Nephron progenitor cell (in vitro differentiated cells): ENCODE data around the gene ADRA2C.

Source experiments
- DNase-seq: peaks from one replicate; pipeline ENCODE4 v3.0.0; 2021
- H3K27ac Mint-ChIP-seq: 2 replicates; pipeline ENCODE4 v1.8.0; 2021; ENCODE audit warnings: mild to moderate bottlenecking, moderate library complexity, mixed read lengths
- H3K27me3 Mint-ChIP-seq: 2 replicates; pipeline ENCODE4 v1.8.0; 2021; ENCODE audit warnings: mild to moderate bottlenecking, low read depth, mixed read lengths; ENCODE audit not compliant: poor library complexity
- H3K36me3 Mint-ChIP-seq: 2 replicates; pipeline ENCODE4 v1.8.0; 2021; ENCODE audit warnings: low read depth, mixed read lengths
- H3K4me1 Mint-ChIP-seq: 2 replicates; pipeline ENCODE4 v1.8.0; 2021; ENCODE audit warnings: mixed read lengths
- H3K4me3 Mint-ChIP-seq: 2 replicates; pipeline ENCODE4 v1.8.0; 2021; ENCODE audit warnings: mild to moderate bottlenecking, moderate library complexity, mixed read lengths
- H3K9me3 Mint-ChIP-seq: 2 replicates; pipeline ENCODE4 v1.8.0; 2021; ENCODE audit warnings: mild to moderate bottlenecking, moderate library complexity, mixed read lengths
- CTCF ChIP-seq: fragments of 200-600 bp; sonication (generic); IDR thresholded peaks from 2 replicates; pipeline ENCODE4 v1.5.0; 2021; ENCODE audit warnings: antibody characterized with exemption

Gene ADRA2C

GRCh38 chr4:3744232-3744631 lies 22.0 kb upstream of the ADRA2C start:
- Mint-ChIP-seq H3K4me3 (peak overlapping the region; percentile 36), H3K27ac (no peak overlapping the region), H3K27me3 (peaks cover 59% of the 10 kb centered on the region), H3K36me3 (no peaks in the 10 kb centered on the region), H3K9me3 (peaks cover 17% of the 10 kb centered on the region), H3K4me1 (peaks cover 57% of the 10 kb centered on the region)
- DNase-seq: no peak
- TF ChIP-seq CTCF: no peak

DNA sequence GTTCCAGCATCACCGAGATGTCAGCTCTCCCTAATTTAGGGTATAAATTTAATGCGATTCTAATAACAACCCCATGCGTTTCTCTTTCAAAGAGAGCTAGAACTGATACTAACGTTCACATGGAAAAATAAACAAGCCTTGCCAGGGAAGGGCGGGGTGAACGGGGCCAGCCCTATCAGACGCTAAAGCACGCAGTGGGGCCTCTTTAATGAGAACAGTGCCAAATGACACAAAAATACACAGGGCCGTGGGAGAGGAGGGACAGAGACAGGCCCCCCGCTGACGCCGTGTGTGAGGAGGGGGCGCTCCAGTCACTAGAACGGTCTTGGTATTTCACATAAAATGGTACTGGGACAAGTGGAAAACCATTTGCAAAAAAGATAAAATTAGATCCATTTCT lies 21.3 kb upstream of the ADRA2C start:
- TF ChIP-seq CTCF: no peak
- no peak for DNase-seq
- peaks cover 61% of the 10 kb centered on the region for H3K4me1 Mint-ChIP-seq
- H3K27me3 Mint-ChIP-seq: peaks cover 64% of the 10 kb centered on the region
- peak overlapping the region; percentile 47 for H3K4me3 Mint-ChIP-seq
- no peaks in the 10 kb centered on the region for H3K36me3 Mint-ChIP-seq
- peaks cover 17% of the 10 kb centered on the region for H3K9me3 Mint-ChIP-seq
- H3K27ac Mint-ChIP-seq: no peak overlapping the region

GRCh38 chr4:3745886-3746656 lies 20.1 kb upstream of the ADRA2C start:
- DNase-seq: no peak
- peaks cover 70% of the 10 kb centered on the region for H3K27me3 Mint-ChIP-seq
- H3K36me3 Mint-ChIP-seq: no peaks in the 10 kb centered on the region
- peaks cover 53% of the 10 kb centered on the region for H3K4me1 Mint-ChIP-seq
- peak overlapping the region; percentile 25 for H3K4me3 Mint-ChIP-seq
- no peak for TF ChIP-seq CTCF
- peaks cover 17% of the 10 kb centered on the region for H3K9me3 Mint-ChIP-seq
- no peak overlapping the region for H3K27ac Mint-ChIP-seq

DNA sequence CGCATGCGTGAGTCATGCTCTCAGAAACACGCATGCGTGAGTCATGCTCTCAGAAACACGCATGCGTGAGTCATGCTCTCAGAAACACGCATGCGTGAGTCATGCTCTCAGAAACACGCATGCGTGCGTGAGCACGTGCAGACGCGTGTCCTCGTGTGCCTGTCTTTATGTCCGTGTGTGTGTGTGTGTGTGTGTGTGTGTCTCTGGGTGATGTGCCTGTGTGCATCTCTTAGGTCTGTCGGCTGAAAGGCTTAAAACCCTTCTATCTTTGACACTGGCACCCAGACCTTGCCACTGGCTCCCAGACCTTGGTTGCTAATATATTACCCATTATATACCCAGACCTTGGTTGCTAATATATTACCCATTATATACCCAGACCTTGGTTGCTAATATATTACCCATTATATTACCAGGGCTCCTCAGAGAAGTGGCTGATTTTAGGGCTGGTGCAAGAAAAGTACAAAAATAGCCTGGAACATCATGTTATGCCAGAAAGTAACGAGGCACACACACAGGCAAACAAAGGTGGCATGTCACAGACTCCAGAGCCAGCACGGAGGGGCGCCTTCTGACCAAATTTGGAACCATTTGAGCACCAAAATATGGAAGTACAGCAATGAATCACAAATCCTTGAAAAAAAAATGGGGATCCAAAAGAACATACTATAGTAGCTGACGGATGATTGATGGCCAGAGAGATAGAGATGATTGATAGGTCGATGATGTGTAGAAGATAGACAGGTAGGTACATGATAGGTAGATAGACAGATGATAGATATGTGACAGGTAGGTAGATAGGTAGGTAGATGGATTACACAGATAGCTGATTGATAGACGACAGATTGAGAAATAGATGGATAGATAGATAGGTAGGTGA lies 19.2 kb upstream of the ADRA2C start:
- Mint-ChIP-seq H3K27me3 (peaks cover 72% of the 10 kb centered on the region), H3K36me3 (no peaks in the 10 kb centered on the region), H3K27ac (peak overlapping the region; percentile 9), H3K9me3 (peaks cover 13% of the 10 kb centered on the region), H3K4me3 (peak overlapping the region; percentile 8), H3K4me1 (peaks cover 51% of the 10 kb centered on the region)
- TF ChIP-seq CTCF: no peak
- no peak for DNase-seq

DNA sequence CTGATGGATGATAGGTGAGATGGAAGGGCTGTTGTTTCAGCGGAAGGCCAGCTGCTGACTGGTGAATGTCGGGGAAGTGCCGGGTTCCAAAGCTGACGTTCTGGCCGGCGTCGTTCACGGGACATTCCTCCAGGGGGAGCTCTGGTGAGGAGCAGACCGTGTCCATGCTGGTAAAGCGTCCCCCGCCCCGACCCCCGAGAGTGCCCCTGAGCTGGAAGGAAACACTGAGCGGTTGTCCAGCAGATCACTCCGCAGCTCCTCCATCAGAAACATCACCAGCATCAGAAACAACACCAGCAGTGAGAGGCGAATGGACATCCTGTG lies 18.6 kb upstream of the ADRA2C start:
- Mint-ChIP-seq H3K27me3 (peaks cover 72% of the 10 kb centered on the region), H3K27ac (peak overlapping the region; percentile 9), H3K9me3 (peaks cover 6% of the 10 kb centered on the region), H3K4me3 (peak overlapping the region; percentile 8), H3K4me1 (peaks cover 49% of the 10 kb centered on the region), H3K36me3 (no peaks in the 10 kb centered on the region)
- DNase-seq: peak; percentile 73
- peak; percentile 56 for TF ChIP-seq CTCF
